NCI-H1092 treated with DMSO at 0.1 percent for 48 hours (cell line): ENCODE measurements around the gene ELN.
"Not testable (repeated sequence)": the region's sequence is repeated elsewhere in the genome, so short reads cannot be mapped to it uniquely, and the experiment has no call there.

Source experiments
- DNase-seq: peaks from one replicate; lab custom pipeline; 2025; lab: John Stamatoyannopoulos, UW

ELN gene

DNA sequence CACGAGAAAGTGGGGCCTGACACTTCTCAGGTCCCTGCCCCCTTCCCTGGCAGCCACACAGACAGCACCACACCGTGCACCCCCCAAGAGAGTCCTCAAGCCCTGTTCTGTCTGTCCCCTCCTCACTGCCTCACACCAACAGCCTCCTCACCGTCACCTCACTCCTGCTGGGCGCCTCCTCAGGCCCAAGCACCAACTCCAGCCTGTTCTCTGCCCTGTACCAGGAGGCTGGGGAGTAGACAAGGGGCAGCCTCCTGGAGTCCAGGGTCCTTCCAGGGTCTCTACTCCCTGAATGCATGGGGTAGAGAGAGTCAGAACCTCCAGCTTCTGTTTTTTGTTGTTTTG lies 26.9 kb upstream of the ELN start:
- no peak for DNase-seq

DNA sequence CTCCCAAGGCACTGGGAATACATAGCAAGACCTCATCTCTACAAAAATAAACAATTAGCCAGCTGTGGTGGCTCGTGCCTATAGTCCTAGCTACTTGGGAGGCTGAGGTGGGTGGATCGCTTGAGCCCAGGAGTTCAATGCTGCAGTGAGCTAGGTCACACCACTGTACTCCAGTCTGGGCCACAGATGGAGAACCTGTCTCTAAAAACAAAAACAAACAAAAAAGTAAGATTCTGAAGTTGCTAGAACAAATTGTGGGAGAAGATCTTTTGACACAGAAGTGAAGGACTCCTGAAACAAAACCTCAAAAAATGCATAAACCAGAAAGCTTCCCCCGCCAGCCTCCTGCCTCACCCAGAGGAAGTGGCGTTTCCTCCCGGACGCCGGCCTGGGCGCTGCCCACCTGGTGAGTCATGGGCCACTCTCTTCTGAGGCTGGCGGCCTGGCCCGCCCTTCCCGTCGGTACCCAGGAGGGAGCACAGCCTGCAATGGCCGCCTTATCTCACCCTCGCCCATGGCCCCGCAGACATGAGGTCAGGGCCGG lies 25.4 kb upstream of the ELN start:
- no peak for DNase-seq

- no peak for DNase-seq
Observed at GRCh38 chr7:74003621-74004020, 24.4 kb upstream of the ELN start.

GRCh38 chr7:74006032-74006431 lies 21.9 kb upstream of the ELN start:
- DNase-seq: no peak

DNA sequence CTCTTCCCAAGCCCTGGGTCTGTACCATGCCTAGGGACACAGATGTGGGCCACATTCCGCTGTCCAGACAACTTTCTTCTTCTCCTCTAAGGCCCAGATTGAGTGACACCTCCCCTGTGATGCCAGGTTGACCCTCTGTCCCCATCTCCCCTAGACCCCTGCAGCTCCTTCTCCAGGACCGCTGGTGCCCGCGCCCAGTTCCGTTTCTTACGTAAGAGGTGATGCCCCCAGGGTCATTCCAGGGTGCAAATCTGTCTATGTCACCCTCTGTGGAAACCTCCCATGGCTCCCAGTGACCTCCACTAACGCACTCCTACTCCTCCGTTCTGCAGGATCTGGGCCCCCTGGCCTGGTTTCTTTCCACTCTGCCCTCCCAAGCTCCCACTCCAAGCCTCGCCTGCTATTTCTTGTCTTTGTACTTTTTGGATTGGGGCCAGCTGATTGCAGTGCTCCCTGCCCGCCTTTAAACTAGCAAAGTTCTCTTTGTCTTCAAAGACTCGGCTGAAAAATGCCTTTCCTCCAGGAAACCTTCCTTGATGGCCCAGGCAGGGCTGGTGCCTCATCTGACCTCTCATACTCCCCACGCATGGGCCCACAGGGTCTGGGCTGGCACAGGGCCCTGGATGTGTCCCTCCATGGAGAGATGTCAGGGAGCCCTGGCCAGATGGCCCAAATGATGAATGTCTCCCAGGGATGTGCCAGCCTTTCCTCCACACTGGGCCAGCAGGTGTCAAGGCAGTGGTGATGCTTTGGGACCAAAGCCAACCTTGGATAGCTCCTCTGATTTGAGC lies 21.3 kb upstream of the ELN start:
- peak; percentile 44 for DNase-seq

- DNase-seq: no peak
Observed at GRCh38 chr7:74007242-74007567, 20.8 kb upstream of the ELN start.

- no peak for DNase-seq
Observed at GRCh38 chr7:74008687-74009086, 19.3 kb upstream of the ELN start.

GRCh38 chr7:74009719-74010118 lies 18.3 kb upstream of the ELN start:
- DNase-seq: no peak

DNA sequence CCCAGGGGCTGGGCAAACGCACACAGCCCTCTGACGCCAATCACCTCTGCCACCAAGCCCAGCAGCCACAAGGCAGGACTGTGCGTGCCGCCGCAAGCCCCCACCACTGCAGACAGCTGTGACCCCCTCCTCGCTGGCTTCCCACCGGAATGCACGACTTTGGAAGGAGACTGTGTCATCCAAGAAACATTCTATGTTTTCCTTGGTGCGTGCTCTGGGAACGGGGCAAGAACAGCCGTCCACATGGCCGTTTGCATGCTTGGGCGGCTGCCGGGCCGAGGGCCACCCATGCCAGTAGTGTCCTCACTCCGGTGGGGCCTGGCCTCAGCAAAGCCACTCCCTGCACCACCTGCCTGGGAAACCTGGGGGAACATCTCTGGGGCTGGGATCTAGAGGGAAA lies 17.6 kb upstream of the ELN start:
- no peak for DNase-seq

- not testable (repeated sequence) for DNase-seq
Observed at GRCh38 chr7:74011421-74011820, 16.6 kb upstream of the ELN start.

- no peak for DNase-seq
Observed at GRCh38 chr7:74012842-74013249, 15.1 kb upstream of the ELN start.

DNA sequence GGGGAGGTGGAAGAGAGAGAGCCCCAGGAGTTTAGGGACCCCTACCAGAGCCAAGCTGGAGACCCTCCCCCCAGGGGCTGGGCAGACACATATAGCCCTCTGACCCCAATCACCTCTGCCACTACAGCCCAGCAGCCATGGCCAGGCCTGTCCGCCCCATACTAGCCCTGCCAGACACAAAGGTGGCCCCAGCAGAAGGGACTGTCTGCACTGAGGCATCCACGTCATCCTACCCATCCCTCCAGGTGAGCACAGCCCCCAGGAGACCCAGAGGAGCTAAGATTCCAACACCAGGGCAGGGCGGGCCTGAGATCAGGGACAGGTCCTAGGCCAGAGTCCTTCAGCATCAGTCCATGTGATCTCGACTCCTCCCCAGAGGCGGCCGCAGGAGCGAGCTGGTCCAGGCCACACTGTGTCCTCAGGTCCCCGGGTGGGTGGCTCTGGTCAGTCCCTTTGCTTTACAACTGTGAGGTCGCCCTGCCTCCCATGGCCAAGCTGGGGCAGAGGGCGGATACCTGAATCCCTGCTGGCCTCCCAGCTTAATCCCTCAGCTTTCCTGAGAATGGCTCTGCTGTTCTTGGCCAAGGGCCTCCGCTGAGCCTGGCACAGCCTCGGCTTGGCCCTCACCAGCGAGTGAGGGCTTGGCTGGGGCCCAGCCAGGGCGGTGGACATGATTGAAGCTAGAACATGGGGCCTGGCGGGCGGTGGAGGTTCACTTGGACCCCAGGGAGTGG lies 14.3 kb upstream of the ELN start:
- DNase-seq: no peak

- no peak for DNase-seq
Observed at GRCh38 chr7:74014931-74015330, 13.0 kb upstream of the ELN start.

DNA sequence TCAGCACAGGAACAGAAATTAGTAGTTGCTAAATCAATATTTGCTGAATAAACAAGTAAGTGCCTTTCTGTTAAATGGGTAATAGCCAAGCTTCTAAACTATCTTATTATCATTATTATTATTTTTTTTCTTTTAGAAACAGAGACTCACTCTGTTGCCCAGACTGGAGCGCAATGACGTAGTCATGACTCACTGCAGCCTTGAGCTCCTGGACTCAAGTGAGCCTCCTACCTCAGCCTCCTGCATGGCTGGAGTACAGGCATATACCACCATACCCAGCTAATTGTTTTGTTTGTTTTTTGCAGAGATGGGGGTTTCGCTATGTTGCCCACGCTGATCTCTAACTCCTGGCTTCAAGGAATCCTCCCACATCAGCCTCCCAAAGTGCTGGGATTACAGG lies 12.3 kb upstream of the ELN start:
- no peak for DNase-seq

- DNase-seq: no peak
Observed at GRCh38 chr7:74017125-74017524, 10.8 kb upstream of the ELN start.

DNA sequence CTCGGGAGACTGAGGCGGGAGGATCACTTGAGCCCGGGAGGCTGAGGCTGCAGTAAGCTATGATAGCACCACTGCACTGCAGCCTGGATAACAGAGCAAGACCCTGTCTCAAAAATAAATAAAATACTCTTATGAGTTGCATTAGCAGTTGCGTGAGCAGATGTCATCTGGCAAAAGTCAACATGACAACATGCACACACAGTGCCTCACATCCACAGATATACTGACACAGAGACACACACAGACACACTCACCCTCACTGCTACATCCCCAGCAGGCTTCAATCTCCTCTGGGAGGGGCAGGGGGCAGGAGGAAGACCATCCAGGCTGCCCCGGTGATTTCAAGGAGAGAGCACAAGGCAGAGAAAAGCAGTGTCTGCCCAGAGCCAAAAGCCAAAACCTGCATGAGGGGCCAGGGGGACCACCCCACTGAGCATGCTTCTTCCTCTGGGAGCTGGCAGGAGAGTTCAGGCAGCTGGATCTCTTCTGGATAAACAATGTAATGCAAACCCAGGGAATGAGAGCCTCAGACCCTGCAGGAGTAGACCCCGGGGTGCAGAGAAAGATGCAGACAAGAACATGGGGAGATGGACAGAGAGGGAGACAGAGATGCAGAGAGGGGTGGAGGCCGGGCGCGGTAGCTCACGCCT lies 9.6 kb upstream of the ELN start:
- no peak for DNase-seq

DNA sequence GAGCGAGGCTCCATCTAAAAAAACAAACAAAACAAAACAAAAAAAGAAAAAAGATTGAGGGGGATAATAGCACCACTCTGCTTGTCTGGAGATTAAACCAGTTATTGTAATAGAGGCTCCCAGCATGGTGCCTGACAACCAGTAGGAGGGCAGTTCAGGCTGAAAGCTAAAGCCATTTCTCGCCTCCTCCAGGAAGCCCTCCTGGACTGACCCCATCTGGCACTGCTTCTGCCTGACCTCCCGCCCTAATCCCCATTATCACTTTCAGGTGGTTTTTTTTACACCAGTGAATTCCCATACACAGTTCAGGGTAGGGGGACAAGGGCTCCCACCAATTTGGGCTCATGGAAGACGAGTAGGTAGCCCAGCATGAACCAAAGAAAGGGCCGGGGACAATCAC lies 8.8 kb upstream of the ELN start:
- DNase-seq: no peak

GRCh38 chr7:74020390-74020789 lies 7.6 kb upstream of the ELN start:
- DNase-seq: no peak

GRCh38 chr7:74021546-74022320 lies 6.2 kb upstream of the ELN start:
- DNase-seq: no peak

GRCh38 chr7:74022507-74022906 lies 5.5 kb upstream of the ELN start:
- no peak for DNase-seq

DNA sequence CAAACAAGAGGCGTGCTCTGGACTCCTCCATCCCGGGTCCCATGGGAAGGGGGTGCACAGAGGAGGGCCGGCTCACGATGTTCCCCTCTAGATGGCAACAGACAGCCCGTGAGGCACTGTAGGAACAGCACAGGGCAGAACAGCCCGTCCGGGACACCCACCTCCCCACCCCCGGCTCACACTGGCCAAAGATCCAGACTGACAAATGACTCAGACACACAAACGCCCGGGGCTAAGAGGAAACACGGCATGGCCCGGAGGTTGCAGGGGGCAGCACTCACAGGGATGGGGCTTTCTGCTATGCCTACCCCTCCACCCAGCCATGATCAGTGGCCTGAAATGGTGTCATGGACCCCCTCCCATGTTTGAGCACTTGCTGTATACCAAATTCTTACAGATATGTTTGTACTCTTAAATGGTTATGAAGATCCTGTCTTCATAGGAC lies 4.9 kb upstream of the ELN start:
- DNase-seq: no peak

GRCh38 chr7:74023786-74024185 lies 4.2 kb upstream of the ELN start:
- DNase-seq: no peak
